ENCODE measurements around the gene PDZRN3. TPM values are rescaled to one million over a fixed set of nuclear protein-coding genes. Genes with fewer than 3 reads are reported as not detected.

PDZRN3 gene
- total RNA-seq, 1 donor from 2014 or later: 16.0 TPM

DNA sequence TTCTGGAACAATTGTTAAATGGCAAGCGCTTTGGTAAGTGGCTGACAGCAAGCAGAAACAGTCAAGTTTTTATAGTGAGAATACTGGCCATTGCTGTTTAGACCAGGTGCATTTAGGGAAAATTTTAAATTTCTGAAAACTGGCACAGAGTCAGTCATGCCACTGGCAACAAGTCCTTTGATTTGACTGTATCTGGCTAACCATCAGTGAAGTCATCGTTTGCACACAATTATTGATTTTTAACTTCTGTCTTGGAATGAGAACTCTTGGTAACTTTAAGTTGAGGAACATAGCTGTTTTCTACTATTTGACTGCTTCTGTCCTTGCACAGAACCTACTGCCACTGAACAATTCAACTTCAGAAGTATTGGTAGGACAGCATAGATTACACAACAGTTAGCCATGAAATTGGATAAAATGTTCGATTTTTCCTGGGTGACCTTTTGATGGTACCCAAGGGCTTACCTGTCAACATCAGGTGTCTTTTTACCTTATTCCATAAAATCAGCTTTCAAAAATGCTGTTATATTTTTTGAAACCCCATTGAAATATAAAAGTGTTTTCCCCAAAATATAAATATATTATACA, 225.0 kb downstream of the PDZRN3 start:
- peaks cover 7% of the 10 kb centered on the region for H3K4me1 ChIP-seq
- intact Hi-C loops (cut with DNase I): no loop called here
- no peak overlapping the region for H3K27ac ChIP-seq
- no peaks in the 10 kb centered on the region for H3K27me3 ChIP-seq (ENCODE audit: low read depth)
- no peak overlapping the region for H3K4me3 ChIP-seq
- no peak for DNase-seq
- H3K36me3 ChIP-seq: no peaks in the 10 kb centered on the region
- TF ChIP-seq, protein P1, sequence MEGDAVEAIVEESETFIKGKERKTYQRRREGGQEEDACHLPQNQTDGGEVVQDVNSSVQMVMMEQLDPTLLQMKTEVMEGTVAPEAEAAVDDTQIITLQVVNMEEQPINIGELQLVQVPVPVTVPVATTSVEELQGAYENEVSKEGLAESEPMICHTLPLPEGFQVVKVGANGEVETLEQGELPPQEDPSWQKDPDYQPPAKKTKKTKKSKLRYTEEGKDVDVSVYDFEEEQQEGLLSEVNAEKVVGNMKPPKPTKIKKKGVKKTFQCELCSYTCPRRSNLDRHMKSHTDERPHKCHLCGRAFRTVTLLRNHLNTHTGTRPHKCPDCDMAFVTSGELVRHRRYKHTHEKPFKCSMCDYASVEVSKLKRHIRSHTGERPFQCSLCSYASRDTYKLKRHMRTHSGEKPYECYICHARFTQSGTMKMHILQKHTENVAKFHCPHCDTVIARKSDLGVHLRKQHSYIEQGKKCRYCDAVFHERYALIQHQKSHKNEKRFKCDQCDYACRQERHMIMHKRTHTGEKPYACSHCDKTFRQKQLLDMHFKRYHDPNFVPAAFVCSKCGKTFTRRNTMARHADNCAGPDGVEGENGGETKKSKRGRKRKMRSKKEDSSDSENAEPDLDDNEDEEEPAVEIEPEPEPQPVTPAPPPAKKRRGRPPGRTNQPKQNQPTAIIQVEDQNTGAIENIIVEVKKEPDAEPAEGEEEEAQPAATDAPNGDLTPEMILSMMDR (IDR thresholded peaks at IDR 0.05): no peak
- ATAC-seq: no peak
- H3K9me3 ChIP-seq: no peaks in the 10 kb centered on the region

DNA sequence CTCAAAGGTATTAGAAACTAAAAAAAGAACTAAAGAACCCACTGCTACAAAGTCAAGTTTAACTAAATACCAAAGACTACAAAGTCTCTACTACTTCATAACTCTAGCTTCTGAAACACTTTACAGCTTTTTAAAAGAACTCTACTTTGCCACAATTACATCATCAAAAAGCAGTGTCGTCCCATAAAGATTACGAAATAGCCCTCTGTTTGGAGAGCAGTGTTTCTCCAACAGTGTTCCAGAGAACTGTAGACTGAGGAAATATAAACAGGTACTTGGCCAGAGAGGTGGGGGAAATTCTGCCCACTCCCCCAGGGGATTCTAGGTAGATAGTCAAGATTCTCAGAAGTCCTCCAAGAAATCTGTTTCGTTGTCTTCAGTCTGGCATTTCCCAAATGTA, 225.6 kb downstream of the PDZRN3 start:
- no peak overlapping the region for H3K27ac ChIP-seq
- TF ChIP-seq, protein P1 (IDR thresholded peaks at IDR 0.05): no peak
- no peaks in the 10 kb centered on the region for H3K36me3 ChIP-seq
- H3K9me3 ChIP-seq: no peaks in the 10 kb centered on the region
- no peak for DNase-seq
- intact Hi-C loops (cut with DNase I): no loop called here
- H3K27me3 ChIP-seq (ENCODE audit: low read depth): no peaks in the 10 kb centered on the region
- ATAC-seq: no peak
- peaks cover under 1% of the 10 kb centered on the region for H3K4me1 ChIP-seq
- no peak overlapping the region for H3K4me3 ChIP-seq

DNA sequence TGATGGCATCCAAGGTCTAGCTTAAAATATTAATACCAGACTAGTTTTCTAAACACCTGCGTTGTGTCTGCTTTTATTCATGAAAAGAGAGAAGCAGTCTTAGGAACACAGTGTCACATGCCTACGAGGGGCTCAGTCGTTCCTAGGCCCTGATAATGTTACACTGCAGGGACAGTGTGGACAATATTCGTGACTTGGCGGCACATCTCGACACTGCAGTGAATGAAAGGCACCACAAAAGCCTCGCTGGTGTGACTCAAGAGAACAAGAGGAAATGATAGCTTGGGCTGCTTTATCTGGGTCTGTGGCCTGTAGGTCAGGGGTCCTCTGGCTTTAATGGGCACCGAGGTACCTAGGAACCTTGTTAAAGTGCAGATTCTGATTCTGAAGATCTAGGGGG, 226.7 kb downstream of the PDZRN3 start:
- intact Hi-C loops (cut with DNase I): no loop called here
- DNase-seq (no peak), ATAC-seq (no peak)
- Histone ChIP-seq H3K27ac (no peak overlapping the region), H3K4me1 (no peaks in the 10 kb centered on the region), H3K9me3 (no peaks in the 10 kb centered on the region), H3K27me3 (ENCODE audit: low read depth) (no peaks in the 10 kb centered on the region), H3K36me3 (no peaks in the 10 kb centered on the region), H3K4me3 (no peak overlapping the region)
- TF ChIP-seq, protein P1 (IDR thresholded peaks at IDR 0.05): no peak

DNA sequence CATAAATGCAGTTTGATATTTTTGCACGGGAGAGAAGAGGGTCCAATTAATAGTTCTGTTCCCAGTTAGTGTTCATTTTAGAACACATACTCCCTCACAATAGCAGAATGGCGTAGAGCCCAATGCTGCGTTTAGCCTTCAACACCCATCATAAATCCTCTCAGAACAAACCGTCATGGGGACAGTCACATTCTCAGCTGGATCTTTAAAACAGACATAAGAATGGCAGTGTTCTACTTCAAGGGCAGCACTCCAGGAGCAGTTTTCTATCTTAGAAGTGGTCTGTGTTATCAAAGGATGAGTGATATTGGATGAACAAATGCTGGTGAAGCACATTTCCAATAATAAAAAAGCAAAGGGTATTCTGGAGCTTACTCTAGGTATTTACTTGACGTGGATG, 230.5 kb downstream of the PDZRN3 start:
- Histone ChIP-seq H3K27me3 (ENCODE audit: low read depth) (no peaks in the 10 kb centered on the region), H3K36me3 (peaks cover 4% of the 10 kb centered on the region), H3K9me3 (no peaks in the 10 kb centered on the region), H3K4me3 (no peak overlapping the region), H3K27ac (no peak overlapping the region), H3K4me1 (peaks cover 4% of the 10 kb centered on the region)
- TF ChIP-seq, protein P1 (IDR thresholded peaks at IDR 0.05): no peak
- DNase-seq (no peak), ATAC-seq (no peak)
- intact Hi-C loops (cut with DNase I): no loop called here

DNA sequence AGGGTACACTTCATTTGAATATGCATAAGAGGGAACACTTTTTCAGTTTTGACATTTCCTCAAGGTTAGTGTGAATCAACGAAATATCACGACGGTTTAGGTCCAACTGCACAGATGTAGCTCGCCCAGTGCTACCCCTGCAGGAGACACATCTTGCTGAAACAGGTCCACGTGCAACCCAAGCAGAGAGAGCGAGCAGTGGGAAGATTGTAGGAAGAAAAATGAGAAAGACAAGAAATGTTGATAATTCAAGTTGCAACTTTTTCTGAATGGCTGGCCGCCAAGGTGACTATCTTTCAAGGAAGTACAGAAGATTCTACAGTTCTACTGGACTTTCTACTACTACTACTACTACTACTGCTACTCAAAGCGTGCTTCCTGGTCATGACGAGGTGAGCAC, 231.7 kb downstream of the PDZRN3 start:
- Histone ChIP-seq H3K4me1 (peaks cover 4% of the 10 kb centered on the region), H3K4me3 (no peak overlapping the region), H3K9me3 (no peaks in the 10 kb centered on the region), H3K27me3 (ENCODE audit: low read depth) (no peaks in the 10 kb centered on the region), H3K27ac (no peak overlapping the region), H3K36me3 (peaks cover 4% of the 10 kb centered on the region)
- intact Hi-C loops (cut with DNase I): no loop called here
- TF ChIP-seq, protein P1 (IDR thresholded peaks at IDR 0.05): no peak
- ATAC-seq (no peak), DNase-seq (no peak)
